H1 (cell line): ENCODE data around the gene ELP4. TPM values are rescaled to one million over a fixed set of nuclear protein-coding genes. Genes with fewer than 3 reads are reported as not detected.

Experiments
- CTCF ChIA-PET: fragments of 300-600 bp; sonication (Branson Sonifier 250); formaldehyde crosslinking; loops from one replicate; lab custom pipeline; 2021; ENCODE audit not compliant: partially characterized antibody; lab: Charles Lee
- POLR2A ChIA-PET: fragments of 300-600 bp; sonication (Branson Sonifier 250); formaldehyde crosslinking; loops from one replicate; lab custom pipeline; 2021; ENCODE audit warnings: inconsistent platforms; ENCODE audit not compliant: partially characterized antibody; lab: Charles Lee
- DNase-seq, 2 experiments: peaks; one replicate each; pipeline versions ENCODE4 v3.0.0 to v3.0.0-alpha.2; 2010 to 2022; ENCODE audit warnings: low spot score in 2 of 2, low read depth in 1 of 2, mixed read lengths in 1 of 2
- FAIRE-seq: peaks from 2 replicates; lab custom pipeline; 2011; peaks lifted over from hg19 to GRCh38; lab: Jason Lieb, UNC
- H2AFZ ChIP-seq: 2 replicates; pipeline ENCODE4 v1.8.1; 2012; ENCODE audit warnings: low read length, inconsistent platforms
- H2AK5ac ChIP-seq: 2 replicates; pipeline ENCODE4 v1.6.1; 2013; ENCODE audit warnings: low read depth, low read length
- H2BK120ac ChIP-seq: replicated peaks from 2 replicates; pipeline ENCODE3; 2013; ENCODE audit warnings: low read depth, low read length, inconsistent platforms
- H2BK12ac ChIP-seq: 2 replicates; pipeline ENCODE4 v1.6.1; 2013; ENCODE audit warnings: low read depth, low read length
- H2BK15ac ChIP-seq: 2 replicates; pipeline ENCODE4 v1.6.1; 2013; ENCODE audit warnings: low read length
- H2BK20ac ChIP-seq: 2 replicates; pipeline ENCODE4 v1.6.1; 2013; ENCODE audit warnings: low read length
- H2BK5ac ChIP-seq: 2 replicates; pipeline ENCODE4 v1.6.1; 2013; ENCODE audit warnings: low read depth, low read length
- H3K14ac ChIP-seq: 2 replicates; pipeline ENCODE4 v1.6.1; 2013; ENCODE audit warnings: inconsistent platforms; ENCODE audit not compliant: insufficient read length
- H3K18ac ChIP-seq: 2 replicates; pipeline ENCODE4 v1.6.1; 2013; ENCODE audit warnings: low read length; ENCODE audit errors: extremely low read depth
- H3K23ac ChIP-seq: 2 replicates; pipeline ENCODE4 v1.6.1; 2013; ENCODE audit warnings: inconsistent platforms; ENCODE audit not compliant: insufficient read length
- H3K23me2 ChIP-seq: 2 replicates; pipeline ENCODE4 v1.6.1; 2013; ENCODE audit warnings: low read depth, low read length
- H3K27ac ChIP-seq: 2 replicates; pipeline ENCODE4 v1.6.1; 2011; ENCODE audit warnings: low read depth, low read length, inconsistent platforms
- H3K27me3 ChIP-seq, 4 experiments: replicated peaks in 1 of 4; 1 replicate in 1 of 4; 2 replicates in 3 of 4; pipeline versions ENCODE4 v1.6.1 to v1.8.1; 2011 to 2013; ENCODE audit warnings: low read length in 3 of 4, mild to moderate bottlenecking in 3 of 4, inconsistent platforms in 2 of 4, mixed read lengths in 2 of 4, moderate library complexity in 1 of 4; ENCODE audit not compliant: control insufficient read depth in 3 of 4, insufficient read depth in 3 of 4; ENCODE audit errors: extremely low read depth in 1 of 4
- H3K36me3 ChIP-seq, 4 experiments: 2 replicates each; pipeline versions ENCODE4 v1.6.1 to v1.8.1; 2011 to 2013; ENCODE audit warnings: mild to moderate bottlenecking in 4 of 4, low read length in 3 of 4, moderate library complexity in 2 of 4, control low read depth in 1 of 4, inconsistent platforms in 1 of 4; ENCODE audit not compliant: insufficient read depth in 4 of 4, control insufficient read depth in 2 of 4
- H3K4ac ChIP-seq: replicated peaks from 2 replicates; pipeline ENCODE3; 2013; ENCODE audit warnings: low read length, low read depth, mixed read lengths, inconsistent platforms; ENCODE audit not compliant: insufficient read length
- H3K4me1 ChIP-seq, 4 experiments: replicated peaks in 1 of 4; 1 replicate in 1 of 4; 2 replicates in 3 of 4; pipeline versions ENCODE4 v1.6.1 to v1.8.1; 2011 to 2013; ENCODE audit warnings: low read length in 3 of 4, inconsistent platforms in 2 of 4, mixed read lengths in 1 of 4; ENCODE audit not compliant: insufficient read depth in 4 of 4, control insufficient read depth in 3 of 4
- H3K4me2 ChIP-seq, 2 experiments: 2 replicates each; pipeline versions ENCODE4 v1.6.1 to v1.8.1; 2011 to 2013; ENCODE audit warnings: low read depth in 2 of 2, low read length in 2 of 2, control low read depth in 1 of 2, inconsistent platforms in 1 of 2, mild to moderate bottlenecking in 1 of 2; ENCODE audit not compliant: insufficient read depth in 1 of 2
- H3K4me3 ChIP-seq, 4 experiments: fragments of 200-600, 300-600 bp in 1 of 4; sonication (generic), shearing (Covaris generic), sonication (Bioruptor Twin) in 1 of 4; 2 replicates each; pipeline versions ENCODE4 v1.5.1 to v1.8.1; 2011 to 2016; ENCODE audit warnings: low read length in 4 of 4, low read depth in 3 of 4, control low read depth in 2 of 4, inconsistent platforms in 2 of 4, mild to moderate bottlenecking in 2 of 4, mixed read lengths in 1 of 4, moderate library complexity in 1 of 4; ENCODE audit not compliant: insufficient read depth in 2 of 4; ENCODE audit errors: extremely low read depth in 1 of 4
- H3K56ac ChIP-seq: replicated peaks from 2 replicates; pipeline ENCODE3; 2013; ENCODE audit warnings: low read depth, mild to moderate bottlenecking, mixed read lengths, low read length, inconsistent platforms; ENCODE audit not compliant: insufficient read length
- H3K79me1 ChIP-seq: 2 replicates; pipeline ENCODE4 v1.6.1; 2013; ENCODE audit warnings: low read depth, low read length, control low read depth
- H3K79me2 ChIP-seq, 2 experiments: 2 replicates each; pipeline versions ENCODE4 v1.6.1 to v1.8.1; 2012 to 2013; ENCODE audit warnings: low read length in 2 of 2, mild to moderate bottlenecking in 2 of 2, inconsistent platforms in 1 of 2; ENCODE audit not compliant: insufficient read depth in 2 of 2, control insufficient read depth in 1 of 2
- H3K9ac ChIP-seq, 4 experiments: replicated peaks in 1 of 4; 1 replicate in 1 of 4; 2 replicates in 3 of 4; pipeline versions ENCODE4 v1.6.1 to v1.8.1; 2011 to 2013; ENCODE audit warnings: low read depth in 3 of 4, low read length in 3 of 4, control low read depth in 2 of 4, mild to moderate bottlenecking in 2 of 4, moderate library complexity in 2 of 4, inconsistent platforms in 1 of 4; ENCODE audit errors: extremely low read depth in 1 of 4
- H3K9me3 ChIP-seq, 2 experiments: 2 replicates each; pipeline versions ENCODE4 v1.6.1 to v1.8.1; 2012 to 2013; ENCODE audit warnings: mild to moderate bottlenecking in 2 of 2, moderate library complexity in 2 of 2, control low read depth in 1 of 2, inconsistent platforms in 1 of 2, low read depth in 1 of 2, low read length in 1 of 2, mixed read lengths in 1 of 2; ENCODE audit not compliant: insufficient read depth in 2 of 2
- H4K20me1 ChIP-seq, 2 experiments: replicated peaks in 1 of 2; 2 replicates each; pipeline versions ENCODE3 to v1.8.1; 2011 to 2013; ENCODE audit warnings: inconsistent platforms in 2 of 2, low read length in 2 of 2, mild to moderate bottlenecking in 1 of 2; ENCODE audit not compliant: insufficient read depth in 2 of 2, control insufficient read depth in 1 of 2
- H4K5ac ChIP-seq: 2 replicates; pipeline ENCODE4 v1.6.1; 2013; ENCODE audit warnings: low read length, low read depth, mixed read lengths, inconsistent platforms; ENCODE audit not compliant: insufficient read length
- H4K8ac ChIP-seq: 2 replicates; pipeline ENCODE4 v1.8.0; 2013; ENCODE audit warnings: mild to moderate bottlenecking, moderate library complexity, low read length, inconsistent platforms; ENCODE audit not compliant: insufficient read depth; ENCODE audit errors: extremely low read depth
- H4K91ac ChIP-seq: replicated peaks from 2 replicates; pipeline ENCODE3; 2013; ENCODE audit warnings: low read length, mixed read lengths, inconsistent platforms; ENCODE audit not compliant: insufficient read length
- EP300 ChIP-seq, 2 experiments: IDR thresholded peaks; 1 replicate in 1 of 2; 2 replicates in 1 of 2; pipeline ENCODE4 v1.6.1; 2011 to 2012; ENCODE audit warnings: low read depth in 2 of 2, low read length in 2 of 2, mild to moderate bottlenecking in 2 of 2, borderline replicate concordance in 1 of 2, inconsistent platforms in 1 of 2, moderate library complexity in 1 of 2
- EZH2 ChIP-seq: fragments of 200-600 bp; sonication (generic); IDR thresholded peaks from 2 replicates; pipeline ENCODE4 v1.7.1; 2012; ENCODE audit warnings: low read depth, mild to moderate bottlenecking, moderate library complexity, low read length, inconsistent platforms; ENCODE audit not compliant: severe bottlenecking
- WGBS, 2 experiments: shearing (Covaris generic) in 1 of 2; methylation state at CpG; one replicate each; pipeline versions ENCODE4 v1.1.6 to v1.1.7; 2013 to 2015; ENCODE audit warnings: low lambda C conversion rate in 2 of 2, mixed read lengths in 2 of 2, inconsistent platforms in 1 of 2, low coverage in 1 of 2, missing lambda C conversion rate in 1 of 2; ENCODE audit not compliant: insufficient replicate concordance in 2 of 2, insufficient coverage in 1 of 2, insufficient read length in 1 of 2; ENCODE audit errors: extremely low coverage in 1 of 2, missing lambda C conversion rate in 1 of 2; 5-methylcytosine and 5-hydroxymethylcytosine counted together
- polyA plus RNA-seq, 7 experiments: library from polyadenylated mRNA; depleted of rRNA in 3 of 7; stranded (reverse) in 5 of 7; unstranded in 2 of 7; fragments of >200 nt in 5 of 7; fragments of 200-250 nt in 2 of 7; gene quantifications; 1 replicate in 5 of 7; 2 replicates in 1 of 7; 4 replicates in 1 of 7; pipeline versions ENCODE4 v1.2.1 to v1.2.3, GENCODE V29; 2011 to 2013; ENCODE audit warnings: missing spikeins in 2 of 7, mixed read lengths in 2 of 7
- total RNA-seq: library from RNA; stranded (reverse); fragmentation: NEBNext Ultra II Directional; extraction: Animal tissue kit (Norgen Biotek cat#: 25700); gene quantifications from 2 replicates; pipeline ENCODE4 v1.2.1, GENCODE V29; 2021

ELP4 gene
- total and polyA plus RNA-seq, 2 of the 8 experiments (the other 6 are each of a cell fraction or from before 2014, with no cell fraction given), result 14.0 to 18.6 TPM

GRCh38 chr11:31651822-31652221 lies 142.3 kb downstream of the ELP4 start:
- no peak for TF ChIP-seq EP300 (IDR thresholded peaks at IDR 0.05; ENCODE audit: borderline replicate concordance in 1 of 2, low read depth in 2 of 2, low read length in 2 of 2)
- no peak for TF ChIP-seq EZH2
- TF ChIP-seq, all 59 proteins: peak for 0
- Histone ChIP-seq H3K4me3 (no peak overlapping the region), H3K18ac (no peak overlapping the region), H4K8ac (no peak overlapping the region), H3K14ac (no peak overlapping the region), H4K5ac (no peak overlapping the region), H3K27ac (no peak overlapping the region), H3K23me2 (no peaks in the 10 kb centered on the region), H3K9me3 (no peaks in the 10 kb centered on the region), H3K9ac (no peak overlapping the region), H2BK12ac (no peak overlapping the region), H2AK5ac (no peak overlapping the region), H3K79me1 (no peaks in the 10 kb centered on the region), H4K91ac (no peak overlapping the region), H2BK5ac (no peak overlapping the region), H3K56ac (no peak overlapping the region), H2BK15ac (no peak overlapping the region), H3K4ac (no peak overlapping the region), H2BK120ac (no peak overlapping the region), H2BK20ac (no peak overlapping the region), H3K79me2 (no peaks in the 10 kb centered on the region), H3K27me3 (peaks cover 0 to 2% (median 0%) of the 10 kb centered on the region in 4 experiments; a peak in 1 of 7 replicates), H4K20me1 (no peaks in the 10 kb centered on the region), H2AFZ (no peak overlapping the region), H3K4me2 (no peak overlapping the region), H3K23ac (no peak overlapping the region), H3K4me1 (peaks cover 0 to 7% (median 1%) of the 10 kb centered on the region in 4 experiments; a peak in 2 of 7 replicates), H3K36me3 (no peaks in the 10 kb centered on the region)
- DNase-seq, result no peak
- POLR2A ChIA-PET, result no interaction called here
- 93% methylated on average over 2 of the region's 2 CpGs; no CpG with 5 or more reads in 1 of the 2 experiments for WGBS, 2 experiments
- FAIRE-seq, result no peak
- CTCF ChIA-PET, result interaction anchor here (3.6 kb wide), 1 partner anchor 11 kb away, joined by 19 read pairs; no protein-coding TSS in a partner anchor
